A549 (cell line): Measurements from ENCODE around the gene SULF2. TPM values are rescaled to one million over a fixed set of nuclear protein-coding genes. Genes with fewer than 3 reads are reported as not detected.

Source experiments
- ATAC-seq, 2 experiments: fragments of 200-7000 bp in 1 of 2; fragments of >200 bp in 1 of 2; cut with Nextera tagmentation in 1 of 2; cut with Tn5 transposase in 1 of 2; 3 replicates each; pipeline versions ENCODE4 v1.8.0 to v1.9.1; 2018 to 2020; ENCODE audit warnings: mild to moderate bottlenecking in 1 of 2, moderate library complexity in 1 of 2
- CTCF ChIA-PET: fragments of 300-600 bp; sonication (Branson Sonifier 250); formaldehyde crosslinking; extraction: SDS; loops from one replicate; lab custom pipeline; 2021; ENCODE audit warnings: antibody characterized with exemption, inconsistent platforms; lab: Yijun Ruan, JAX
- POLR2A ChIA-PET: fragments of 350-600 bp; formaldehyde crosslinking; extraction: SDS; loops from one replicate; lab custom pipeline; 2021; ENCODE audit warnings: antibody characterized with exemption, inconsistent platforms; lab: Yijun Ruan, JAX
- DNase-seq, 2 experiments: peaks; one replicate each; pipeline versions ENCODE4 v3.0.0 to v3.0.0-alpha.2; 2011 to 2016; ENCODE audit warnings: low read depth in 1 of 2, low spot score in 1 of 2
- FAIRE-seq: peaks from 2 replicates; lab custom pipeline; 2011; peaks lifted over from hg19 to GRCh38; lab: Jason Lieb, UNC
- H3K27ac ChIP-seq, 2 experiments: fragments of >200 bp; sonication (Bioruptor Twin); formaldehyde crosslinking; 3 replicates each; pipeline ENCODE4 v1.5.1; 2016 to 2017
- H3K4me1 ChIP-seq: fragments of >200 bp; sonication (Bioruptor Twin); formaldehyde crosslinking; 3 replicates; pipeline ENCODE4 v1.6.1; 2016
- H3K4me2 ChIP-seq: fragments of >200 bp; sonication (Bioruptor Twin); formaldehyde crosslinking; 3 replicates; pipeline ENCODE4 v1.6.1; 2016
- H3K4me3 ChIP-seq: fragments of >200 bp; sonication (Bioruptor Twin); formaldehyde crosslinking; 3 replicates; pipeline ENCODE4 v1.5.1; 2016
- H3K9me3 ChIP-seq: fragments of >200 bp; sonication (Bioruptor Twin); formaldehyde crosslinking; 3 replicates; pipeline ENCODE4 v1.6.1; 2016
- BCL3 ChIP-seq: fragments of >200 bp; sonication (Bioruptor Twin); formaldehyde crosslinking; IDR thresholded peaks from 3 replicates; pipeline ENCODE4 v1.6.1; 2016
- CBX8 ChIP-seq: fragments of 200-600 bp; sonication (generic); IDR thresholded peaks from 2 replicates; pipeline ENCODE4 v1.6.1; 2016
- CEBPB ChIP-seq, 2 experiments: fragments of >200 bp in 1 of 2; sonication (Bioruptor Twin) in 1 of 2; formaldehyde crosslinking in 1 of 2; IDR thresholded peaks; 2 replicates each; pipeline ENCODE4 v1.6.1; 2012 to 2016
- CHD2 ChIP-seq: fragments of 150-350 bp; IDR thresholded peaks from 2 replicates; pipeline ENCODE4 v1.6.1; 2014; ENCODE audit warnings: low read length; ENCODE audit not compliant: partially characterized antibody
- CHD4 ChIP-seq: fragments of 200-600 bp; sonication (generic); IDR thresholded peaks from 2 replicates; pipeline ENCODE4 v1.6.1; 2016; ENCODE audit warnings: antibody characterized with exemption, mild to moderate bottlenecking, borderline replicate concordance
- ELK1 ChIP-seq: fragments of 150-350 bp; IDR thresholded peaks from 2 replicates; pipeline ENCODE4 v1.6.1; 2014; ENCODE audit warnings: low read depth, mild to moderate bottlenecking, low read length
- ESRRA ChIP-seq: fragments of 150-350 bp; IDR thresholded peaks from 2 replicates; pipeline ENCODE4 v1.6.1; 2014; ENCODE audit warnings: mild to moderate bottlenecking, low read length, borderline replicate concordance
- HMGXB4 ChIP-seq: fragments of 250-450 bp; sonication (Bioruptor Pico); IDR thresholded peaks from 2 replicates; pipeline ENCODE4 v1.5.0; 2021; ENCODE audit warnings: mild to moderate bottlenecking, moderate library complexity, borderline replicate concordance
- HOXA7 ChIP-seq: fragments of 250-450 bp; sonication (Bioruptor Pico); IDR thresholded peaks from 2 replicates; pipeline ENCODE4 v1.5.0; 2020; ENCODE audit warnings: mild to moderate bottlenecking, moderate library complexity
- HOXB5 ChIP-seq: fragments of 250-450 bp; sonication (Bioruptor Pico); IDR thresholded peaks from 2 replicates; pipeline ENCODE4 v1.5.0; 2020; ENCODE audit warnings: mild to moderate bottlenecking, moderate library complexity
- JUNB ChIP-seq: fragments of >200 bp; sonication (Bioruptor Twin); formaldehyde crosslinking; IDR thresholded peaks from 2 replicates; pipeline ENCODE4 v1.6.1; 2016
- KDM1A ChIP-seq: fragments of 200-600 bp; sonication (generic); IDR thresholded peaks from 2 replicates; pipeline ENCODE4 v1.6.1; 2016; ENCODE audit warnings: low read depth, mild to moderate bottlenecking
- MAZ ChIP-seq: fragments of 150-350 bp; IDR thresholded peaks from 2 replicates; pipeline ENCODE4 v1.6.1; 2014; ENCODE audit warnings: antibody characterized with exemption, low read depth, low read length, borderline replicate concordance
- MYC ChIP-seq: IDR thresholded peaks from 2 replicates; pipeline ENCODE4 v1.6.1; 2012; ENCODE audit warnings: mild to moderate bottlenecking, inconsistent platforms, low read length, improper control_type of control experiment, borderline replicate concordance
- NR3C1 ChIP-seq: fragments of >200 bp; sonication (Bioruptor Twin); formaldehyde crosslinking; IDR thresholded peaks from 3 replicates; pipeline ENCODE4 v1.6.1; 2017
- RCOR1 ChIP-seq: fragments of 150-350 bp; IDR thresholded peaks from 2 replicates; pipeline ENCODE4 v1.6.1; 2014; ENCODE audit warnings: antibody characterized with exemption, low read length, low read depth
- RFX5 ChIP-seq: fragments of 450-650 bp; IDR thresholded peaks from 2 replicates; pipeline ENCODE4 v1.7.1; 2014; ENCODE audit warnings: antibody characterized with exemption, mild to moderate bottlenecking, moderate library complexity
- SMC3 ChIP-seq: fragments of >200 bp; sonication (Bioruptor Twin); formaldehyde crosslinking; IDR thresholded peaks from 3 replicates; pipeline ENCODE4 v1.6.1; 2018; ENCODE audit warnings: inconsistent platforms
- ZFP36 ChIP-seq: fragments of 450-650 bp; IDR thresholded peaks from 2 replicates; pipeline ENCODE4 v1.6.1; 2014; ENCODE audit warnings: borderline replicate concordance; ENCODE audit not compliant: partially characterized antibody
- ZSCAN20 ChIP-seq: fragments of 250-450 bp; sonication (Bioruptor Pico); IDR thresholded peaks from 2 replicates; pipeline ENCODE4 v1.8.0; 2022; ENCODE audit warnings: mild to moderate bottlenecking, moderate library complexity
- WGBS: methylation state at CpG from one replicate; pipeline ENCODE4 v1.1.6; 2017; ENCODE audit errors: missing lambda C conversion rate; 5-methylcytosine and 5-hydroxymethylcytosine counted together
- polyA plus RNA-seq, 4 experiments: library from polyadenylated mRNA; depleted of rRNA in 3 of 4; stranded (reverse); fragments of >200 nt; fragmentation: RNase III in 1 of 4; extraction: RNeasy Plus Mini Kit Qiagen cat#74134 plus additional on column Dnase treatment in 1 of 4; gene quantifications; 2 replicates in 3 of 4; 3 replicates in 1 of 4; pipeline ENCODE4 v1.2.3, GENCODE V29; 2011 to 2017
- TF ChIP-seq, protein P1 (sequence below): IDR thresholded peaks from 2 replicates; pipeline ENCODE4 v1.6.1; 2012
- TF ChIP-seq, protein P2 (sequence below): fragments of >200 bp; sonication (Bioruptor Twin); formaldehyde crosslinking; IDR thresholded peaks from 3 replicates; pipeline ENCODE4 v1.5.1; 2016

The SULF2 gene
- polyA plus RNA-seq, 2 of the 4 experiments (the other 2 are of a cell fraction): 5.8 to 16.8 TPM

DNA sequence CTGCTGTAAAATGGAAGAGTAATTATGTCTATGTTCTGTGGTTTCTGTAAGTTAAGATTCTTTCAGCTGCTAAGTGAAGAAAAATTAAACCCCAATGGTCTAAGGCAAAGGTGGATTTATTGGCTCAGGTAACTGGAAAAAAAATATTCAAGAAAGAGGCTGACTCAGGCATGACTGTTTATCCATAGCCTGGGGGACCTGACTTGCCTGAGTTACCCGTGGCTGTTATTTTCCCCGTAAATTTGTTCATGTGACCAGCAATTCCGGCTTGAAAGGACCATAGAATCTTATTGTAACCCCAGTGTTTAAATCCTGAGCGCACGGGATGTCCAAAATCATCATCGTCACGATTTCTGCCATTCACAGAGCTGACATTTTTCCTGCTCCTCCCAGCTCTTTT, 32.3 kb upstream of the SULF2 start:
- DNase-seq (no peak), FAIRE-seq (no peak), ATAC-seq (no peak)
- Histone ChIP-seq H3K4me2 (no peak overlapping the region), H3K4me1 (peaks cover 5% of the 10 kb centered on the region), H3K27ac (no peak overlapping the region), H3K4me3 (no peak overlapping the region), H3K9me3 (peaks cover 11% of the 10 kb centered on the region; the same call in 2 of the 3 replicates)
- WGBS: 38% methylated on average over 7 of the region's 7 CpGs
- no peak for TF ChIP-seq CHD4
- TF ChIP-seq, protein P1, sequence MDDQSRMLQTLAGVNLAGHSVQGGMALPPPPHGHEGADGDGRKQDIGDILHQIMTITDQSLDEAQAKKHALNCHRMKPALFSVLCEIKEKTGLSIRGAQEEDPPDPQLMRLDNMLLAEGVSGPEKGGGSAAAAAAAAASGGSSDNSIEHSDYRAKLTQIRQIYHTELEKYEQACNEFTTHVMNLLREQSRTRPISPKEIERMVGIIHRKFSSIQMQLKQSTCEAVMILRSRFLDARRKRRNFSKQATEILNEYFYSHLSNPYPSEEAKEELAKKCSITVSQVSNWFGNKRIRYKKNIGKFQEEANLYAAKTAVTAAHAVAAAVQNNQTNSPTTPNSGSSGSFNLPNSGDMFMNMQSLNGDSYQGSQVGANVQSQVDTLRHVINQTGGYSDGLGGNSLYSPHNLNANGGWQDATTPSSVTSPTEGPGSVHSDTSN: no peak
- no peak for TF ChIP-seq BCL3
- TF ChIP-seq ELK1: no peak
- no peak for TF ChIP-seq MYC
- TF ChIP-seq ZSCAN20 (CRISPR knock-in tag): no peak
- TF ChIP-seq ESRRA: no peak
- TF ChIP-seq HMGXB4 (CRISPR knock-in tag): no peak
- ChIA-PET CTCF (interaction anchor here (1.2 to 1.7 kb wide), 3 partner anchors 72 to 804 kb away, joined by 3 to 5 read pairs (median 4); no protein-coding TSS in a partner anchor), POLR2A (no interaction called here)

DNA sequence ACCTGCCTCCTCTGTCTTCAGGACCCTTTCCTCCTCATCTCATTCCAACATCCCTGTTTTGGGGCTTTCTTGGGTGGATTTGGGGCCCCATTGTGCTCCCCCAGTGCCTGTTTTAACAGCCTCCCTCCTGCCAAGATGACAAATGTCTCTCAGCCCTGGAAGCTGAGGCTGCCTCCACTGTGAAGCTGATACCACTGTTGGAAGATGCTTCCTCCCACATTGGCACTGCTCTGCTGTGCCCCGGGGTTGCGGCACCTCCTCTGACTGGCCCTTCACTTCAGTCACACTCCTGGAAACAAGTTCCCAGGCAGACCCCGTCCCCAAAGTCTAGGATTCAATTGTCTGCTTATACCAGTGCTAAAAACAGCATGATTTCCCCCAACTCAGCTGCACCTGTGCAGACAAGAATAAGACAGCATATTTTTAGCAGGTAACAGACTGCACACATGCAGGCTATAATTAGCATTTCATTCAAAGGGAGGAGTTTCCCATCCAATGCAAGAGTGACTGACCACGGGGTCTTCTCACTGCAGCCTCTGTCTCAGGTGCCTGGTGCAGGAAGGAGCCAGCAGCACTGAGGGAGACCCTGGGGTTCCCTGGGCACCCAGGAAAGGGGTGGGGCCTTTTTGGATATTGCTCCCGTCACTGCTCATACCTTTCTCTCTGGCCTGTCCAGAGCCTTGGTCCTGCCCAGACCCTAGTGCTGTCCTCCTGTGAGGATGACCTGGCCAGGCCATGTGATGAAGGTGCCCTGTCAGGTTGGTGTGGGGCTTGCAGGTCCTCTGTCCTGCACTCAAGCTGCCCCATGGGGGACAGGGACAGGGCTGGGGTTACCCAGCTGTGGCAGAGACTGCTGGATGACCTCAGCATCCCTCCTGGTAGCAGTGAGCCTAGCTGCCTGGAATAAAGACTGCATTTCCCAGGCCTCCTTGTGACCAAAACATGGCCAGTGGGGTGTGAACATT, 31.5 kb upstream of the SULF2 start:
- H3K4me2 ChIP-seq: no peak overlapping the region
- H3K4me1 ChIP-seq: peaks cover 4% of the 10 kb centered on the region
- ChIA-PET CTCF (interaction anchor here (1.2 to 1.7 kb wide), 2 partner anchors 78 to 804 kb away, joined by 4 to 5 read pairs; no protein-coding TSS in a partner anchor), POLR2A (no interaction called here)
- 0 out of 6 replicates have a peak, but pooled peaks of 1 of the 2 experiments have one; percentile 23 for ATAC-seq
- H3K27ac ChIP-seq: no peak overlapping the region
- FAIRE-seq: no peak
- WGBS: 26% methylated on average over 5 of the region's 5 CpGs
- H3K9me3 ChIP-seq: peaks cover 13% of the 10 kb centered on the region; the same call in 2 of the 3 replicates
- H3K4me3 ChIP-seq: no peak overlapping the region
- TF ChIP-seq RFX5 (no peak), CHD4 (no peak), JUNB (no peak), BCL3 (no peak), MAZ (no peak), CHD2 (no peak)
- TF ChIP-seq, all 56 proteins: peak for 0
- DNase-seq: no peak

DNA sequence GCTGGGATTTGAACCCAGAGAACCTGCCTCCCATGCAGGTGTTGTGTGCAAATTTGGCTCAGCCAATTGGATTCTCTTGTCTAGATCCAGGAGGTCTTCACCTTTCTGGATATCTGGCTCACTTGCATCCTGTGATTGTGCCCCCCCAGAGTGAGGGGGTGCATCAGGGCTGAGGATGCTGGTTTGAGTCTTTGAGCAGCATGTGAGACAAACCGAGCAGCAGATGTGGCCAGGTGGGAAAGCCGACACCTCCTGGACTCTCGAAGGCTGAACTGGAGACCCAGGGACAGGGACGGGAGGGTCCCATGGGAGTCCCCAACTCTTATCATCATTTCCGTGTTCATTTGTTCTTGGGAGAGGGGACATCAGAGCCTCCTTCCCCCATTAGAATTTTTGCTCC, 30.6 kb upstream of the SULF2 start:
- Histone ChIP-seq H3K4me3 (no peak overlapping the region), H3K4me1 (no peaks in the 10 kb centered on the region), H3K9me3 (peaks cover 13% of the 10 kb centered on the region; the same call in 2 of the 3 replicates), H3K27ac (no peak overlapping the region), H3K4me2 (no peak overlapping the region)
- no peak for ATAC-seq
- CTCF ChIA-PET: no interaction called here
- no peak for FAIRE-seq
- POLR2A ChIA-PET: no interaction called here
- no peak for DNase-seq
- 48% methylated on average over 4 of the region's 5 CpGs for WGBS
- no peak for TF ChIP-seq RCOR1
- TF ChIP-seq CEBPB (IDR thresholded peaks at IDR 0.05): no peak
- no peak for TF ChIP-seq HOXA7 (CRISPR knock-in tag)
- TF ChIP-seq SMC3: no peak
- no peak for TF ChIP-seq NR3C1
- no peak for TF ChIP-seq CBX8
- no peak for TF ChIP-seq CHD2
- TF ChIP-seq ZFP36: no peak
- TF ChIP-seq, protein P2, sequence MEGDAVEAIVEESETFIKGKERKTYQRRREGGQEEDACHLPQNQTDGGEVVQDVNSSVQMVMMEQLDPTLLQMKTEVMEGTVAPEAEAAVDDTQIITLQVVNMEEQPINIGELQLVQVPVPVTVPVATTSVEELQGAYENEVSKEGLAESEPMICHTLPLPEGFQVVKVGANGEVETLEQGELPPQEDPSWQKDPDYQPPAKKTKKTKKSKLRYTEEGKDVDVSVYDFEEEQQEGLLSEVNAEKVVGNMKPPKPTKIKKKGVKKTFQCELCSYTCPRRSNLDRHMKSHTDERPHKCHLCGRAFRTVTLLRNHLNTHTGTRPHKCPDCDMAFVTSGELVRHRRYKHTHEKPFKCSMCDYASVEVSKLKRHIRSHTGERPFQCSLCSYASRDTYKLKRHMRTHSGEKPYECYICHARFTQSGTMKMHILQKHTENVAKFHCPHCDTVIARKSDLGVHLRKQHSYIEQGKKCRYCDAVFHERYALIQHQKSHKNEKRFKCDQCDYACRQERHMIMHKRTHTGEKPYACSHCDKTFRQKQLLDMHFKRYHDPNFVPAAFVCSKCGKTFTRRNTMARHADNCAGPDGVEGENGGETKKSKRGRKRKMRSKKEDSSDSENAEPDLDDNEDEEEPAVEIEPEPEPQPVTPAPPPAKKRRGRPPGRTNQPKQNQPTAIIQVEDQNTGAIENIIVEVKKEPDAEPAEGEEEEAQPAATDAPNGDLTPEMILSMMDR: no peak
- TF ChIP-seq KDM1A: no peak
- TF ChIP-seq HOXB5: no peak
